Measurements from ENCODE around the gene MUC20. TPM values are rescaled to one million over a fixed set of nuclear protein-coding genes. Genes with fewer than 3 reads are reported as not detected.

MUC20 gene
- total and polyA plus RNA-seq, 2 of the 13 experiments (the other 11 are each of a cell fraction or from before 2014, with no cell fraction given): 0.24 to 0.83 TPM

DNA sequence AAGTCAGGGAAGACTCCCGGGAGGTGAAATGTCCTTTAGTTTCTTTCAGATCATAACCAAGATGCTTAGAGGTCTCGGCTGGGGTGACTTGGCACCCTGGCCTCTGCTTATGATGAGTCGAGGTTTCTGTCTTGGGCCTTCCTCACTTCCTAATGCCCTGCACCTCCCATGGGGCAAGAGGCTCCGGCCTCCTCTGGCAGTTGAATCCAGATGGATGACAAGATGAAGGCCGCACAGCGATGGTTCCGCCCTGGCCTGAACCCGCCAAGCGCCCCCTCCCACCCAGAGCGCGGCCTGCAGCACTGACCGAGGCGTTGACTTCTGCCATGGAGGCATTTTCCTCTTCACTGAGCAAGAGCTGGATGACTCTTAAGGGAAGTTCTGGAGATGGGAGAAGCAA is 31.3 kb downstream of the MUC20 start (continued):
- no peak for TF ChIP-seq NFYB (CRISPR knock-in tag; IDR thresholded peaks at IDR 0.05)
- TF ChIP-seq, protein P1, sequence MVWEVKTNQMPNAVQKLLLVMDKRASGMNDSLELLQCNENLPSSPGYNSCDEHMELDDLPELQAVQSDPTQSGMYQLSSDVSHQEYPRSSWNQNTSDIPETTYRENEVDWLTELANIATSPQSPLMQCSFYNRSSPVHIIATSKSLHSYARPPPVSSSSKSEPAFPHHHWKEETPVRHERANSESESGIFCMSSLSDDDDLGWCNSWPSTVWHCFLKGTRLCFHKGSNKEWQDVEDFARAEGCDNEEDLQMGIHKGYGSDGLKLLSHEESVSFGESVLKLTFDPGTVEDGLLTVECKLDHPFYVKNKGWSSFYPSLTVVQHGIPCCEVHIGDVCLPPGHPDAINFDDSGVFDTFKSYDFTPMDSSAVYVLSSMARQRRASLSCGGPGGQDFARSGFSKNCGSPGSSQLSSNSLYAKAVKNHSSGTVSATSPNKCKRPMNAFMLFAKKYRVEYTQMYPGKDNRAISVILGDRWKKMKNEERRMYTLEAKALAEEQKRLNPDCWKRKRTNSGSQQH (CRISPR knock-in tag; IDR thresholded peaks at IDR 0.05; ENCODE audit: low read depth): no peak
- TF ChIP-seq HMGA1 (CRISPR knock-in tag; conservative IDR thresholded peaks at IDR 0.05): no peak

DNA sequence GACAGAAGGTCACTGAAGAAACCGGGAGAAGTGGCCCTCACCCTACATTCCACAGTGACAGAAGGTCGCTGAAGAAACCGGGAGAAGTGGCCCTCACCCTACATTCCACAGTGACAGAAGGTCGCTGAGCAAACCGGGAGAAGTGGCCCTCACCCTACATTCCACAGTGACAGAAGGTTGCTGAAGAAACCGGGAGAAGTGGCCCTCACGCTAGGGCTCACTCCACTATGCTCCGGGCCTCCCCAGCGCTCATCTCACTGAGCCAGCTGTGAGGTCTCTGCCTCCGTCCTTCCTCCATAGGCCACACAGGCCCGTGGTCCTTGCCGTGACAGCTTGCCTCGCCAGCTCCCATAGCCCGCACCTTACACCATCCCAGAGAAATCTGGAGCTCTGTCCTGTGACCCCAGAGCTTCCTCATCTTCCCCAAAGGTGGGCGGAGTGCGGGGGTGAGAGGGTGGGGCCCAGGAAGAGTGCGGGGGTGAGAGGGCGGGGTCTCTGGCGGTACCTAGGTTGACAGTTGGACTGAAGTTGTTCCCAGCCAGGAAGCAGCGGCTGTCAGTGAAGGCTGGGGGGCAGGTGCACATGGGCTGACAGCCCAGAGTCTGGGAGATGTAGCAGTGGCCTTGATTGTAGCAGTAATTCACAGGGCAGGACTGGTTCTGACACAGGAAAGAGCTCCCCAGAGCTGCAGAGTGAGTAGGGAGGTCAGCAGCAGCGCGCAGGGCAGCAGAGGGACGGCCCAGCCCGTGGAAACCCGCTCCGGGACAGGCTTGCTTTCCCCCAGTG is 32.0 kb downstream of the MUC20 start:
- DNase-seq (ENCODE audit: low spot score) (no peak), ATAC-seq (no peak; the same call in 2 of the 3 replicates), FAIRE-seq (no peak)
- 39% methylated on average over 19 of the region's 26 CpGs for WGBS (ENCODE audit: low lambda C conversion rate)
- CTCF ChIA-PET (ENCODE audit: low intra/inter-chr PET ratio, low total read pairs): no interaction called here
- in situ Hi-C loops (cut with HindIII; ENCODE audit: extremely low pct_ligation_motif_present, low pct_unique_long_range_greater_than_20kb) (no loop called here), intact Hi-C loops (cut with micrococcal nuclease; ENCODE audit: unreplicated experiment) (no loop called here)
- Histone ChIP-seq H3K36me3 (replicated peaks in 1 of 2; ENCODE audit: control insufficient read depth in 1 of 2, insufficient read depth in 2 of 2, low read length in 2 of 2) (no peaks in the 10 kb centered on the region), H4K20me1 (ENCODE audit: insufficient read depth, low read length) (no peaks in the 10 kb centered on the region), H2AFZ (ENCODE audit: low read length) (no peak overlapping the region), H3K27me3 (ENCODE audit: control insufficient read depth in 1 of 2, insufficient read depth in 2 of 2, low read length in 2 of 2) (peaks cover 9 to 44% of the 10 kb centered on the region in 2 experiments), H3K4me2 (ENCODE audit: low read depth, low read length) (no peak overlapping the region), H3K9ac (ENCODE audit: insufficient read depth, low read depth, low read length) (no peak overlapping the region), H3K4me3 (replicated peaks in 1 of 3; ENCODE audit: insufficient read depth in 1 of 3, low read depth in 2 of 3, low read length in 3 of 3) (no peak overlapping the region), H3K4me1 (ENCODE audit: insufficient read depth, low read length) (peaks cover 5% of the 10 kb centered on the region), H3K9me3 (ENCODE audit: low read length) (no peaks in the 10 kb centered on the region), H3K79me2 (ENCODE audit: insufficient read depth, low read length) (no peaks in the 10 kb centered on the region), H3K27ac (ENCODE audit: extremely low read length, insufficient read depth, low read length) (no peak overlapping the region)
- POLR2A ChIA-PET: no interaction called here
- BruUV-seq (replicated peaks): no TSS peak
- TF ChIP-seq FOSL2 (CRISPR knock-in tag; IDR thresholded peaks at IDR 0.05): no peak
- TF ChIP-seq GFI1 (CRISPR knock-in tag; IDR thresholded peaks at IDR 0.05; ENCODE audit: borderline replicate concordance): no peak
- TF ChIP-seq NR2F1 (CRISPR knock-in tag; IDR thresholded peaks at IDR 0.05): no peak
- TF ChIP-seq, protein P2, sequence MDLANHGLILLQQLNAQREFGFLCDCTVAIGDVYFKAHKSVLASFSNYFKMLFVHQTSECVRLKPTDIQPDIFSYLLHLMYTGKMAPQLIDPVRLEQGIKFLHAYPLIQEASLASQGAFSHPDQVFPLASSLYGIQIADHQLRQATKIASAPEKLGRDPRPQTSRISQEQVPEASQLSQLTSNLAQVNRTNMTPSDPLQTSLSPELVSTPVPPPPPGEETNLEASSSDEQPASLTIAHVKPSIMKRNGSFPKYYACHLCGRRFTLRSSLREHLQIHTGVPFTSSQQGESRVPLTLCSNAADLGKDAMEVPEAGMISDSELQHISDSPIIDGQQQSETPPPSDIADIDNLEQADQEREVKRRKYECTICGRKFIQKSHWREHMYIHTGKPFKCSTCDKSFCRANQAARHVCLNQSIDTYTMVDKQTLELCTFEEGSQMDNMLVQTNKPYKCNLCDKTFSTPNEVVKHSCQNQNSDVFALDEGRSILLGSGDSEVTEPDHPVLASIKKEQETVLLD (CRISPR knock-in tag; IDR thresholded peaks at IDR 0.05; ENCODE audit: low read depth): no peak
- TF ChIP-seq HNRNPL (IDR thresholded peaks at IDR 0.05; ENCODE audit: low read depth, low read length): no peak
- TF ChIP-seq ZNF879 (CRISPR knock-in tag; IDR thresholded peaks at IDR 0.05): no peak
- no peak for TF ChIP-seq CBFB (CRISPR knock-in tag; IDR thresholded peaks at IDR 0.05)
- no peak for TF ChIP-seq CREB1 (IDR thresholded peaks at IDR 0.05)
- no peak for TF ChIP-seq CREB1 (CRISPR knock-in tag; IDR thresholded peaks at IDR 0.05)
- TF ChIP-seq ZNF431 (CRISPR knock-in tag; IDR thresholded peaks at IDR 0.05; ENCODE audit: borderline replicate concordance, low read depth): no peak
- TF ChIP-seq ZNF678 (CRISPR knock-in tag; IDR thresholded peaks at IDR 0.05): no peak
- TF ChIP-seq, protein P3, sequence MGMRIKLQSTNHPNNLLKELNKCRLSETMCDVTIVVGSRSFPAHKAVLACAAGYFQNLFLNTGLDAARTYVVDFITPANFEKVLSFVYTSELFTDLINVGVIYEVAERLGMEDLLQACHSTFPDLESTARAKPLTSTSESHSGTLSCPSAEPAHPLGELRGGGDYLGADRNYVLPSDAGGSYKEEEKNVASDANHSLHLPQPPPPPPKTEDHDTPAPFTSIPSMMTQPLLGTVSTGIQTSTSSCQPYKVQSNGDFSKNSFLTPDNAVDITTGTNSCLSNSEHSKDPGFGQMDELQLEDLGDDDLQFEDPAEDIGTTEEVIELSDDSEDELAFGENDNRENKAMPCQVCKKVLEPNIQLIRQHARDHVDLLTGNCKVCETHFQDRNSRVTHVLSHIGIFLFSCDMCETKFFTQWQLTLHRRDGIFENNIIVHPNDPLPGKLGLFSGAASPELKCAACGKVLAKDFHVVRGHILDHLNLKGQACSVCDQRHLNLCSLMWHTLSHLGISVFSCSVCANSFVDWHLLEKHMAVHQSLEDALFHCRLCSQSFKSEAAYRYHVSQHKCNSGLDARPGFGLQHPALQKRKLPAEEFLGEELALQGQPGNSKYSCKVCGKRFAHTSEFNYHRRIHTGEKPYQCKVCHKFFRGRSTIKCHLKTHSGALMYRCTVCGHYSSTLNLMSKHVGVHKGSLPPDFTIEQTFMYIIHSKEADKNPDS (CRISPR knock-in tag; IDR thresholded peaks at IDR 0.05): no peak
- TF ChIP-seq TBL1XR1 (IDR thresholded peaks at IDR 0.05; ENCODE audit: borderline replicate concordance, low read length, partially characterized antibody): no peak
- no peak for TF ChIP-seq ZNF660 (CRISPR knock-in tag; IDR thresholded peaks at IDR 0.05; ENCODE audit: borderline replicate concordance, low read depth)
- no peak for TF ChIP-seq ZNF205 (CRISPR knock-in tag; IDR thresholded peaks at IDR 0.05)

Data from HepG2 (cell line).